Esophagus squamous epithelium (tissue), 4 donors: Measurements from ENCODE around the gene STAM.

ENCODE experiments used
- CTCF ChIP-seq, 6 experiments: fragments of 450-650 bp in 4 of 6; fragments of 200-600 bp in 2 of 6; sonication (generic) in 2 of 6; IDR thresholded peaks; one replicate each; pipeline ENCODE4 v1.5.1; 2016 to 2019; ENCODE audit warnings: antibody characterized with exemption in 6 of 6, mild to moderate bottlenecking in 4 of 6, moderate library complexity in 4 of 6
- POLR2A ChIP-seq, 4 donors: fragments of 450-650 bp; IDR thresholded peaks; one replicate each; pipeline ENCODE4 v1.6.1; 2017; ENCODE audit warnings: antibody characterized with exemption in 4 of 4, mild to moderate bottlenecking in 4 of 4, moderate library complexity in 3 of 4

GRCh38 chr10:17764142-17764541 lies 120.2 kb downstream of the STAM start:
- no peak for TF ChIP-seq POLR2A (IDR thresholded peaks at IDR 0.05)
- no peak for TF ChIP-seq CTCF (IDR thresholded peaks at IDR 0.05)
